Measurements from ENCODE around the gene KCNK10.

KCNK10 gene

GRCh38 chr14:88204221-88204620 is 118.8 kb downstream of the KCNK10 start:
- TF ChIP-seq CTCF (IDR thresholded peaks at IDR 0.05; ENCODE audit: insufficient read depth, low read length, poor library complexity, severe bottlenecking) (no peak), EZH2phosphoT487 (conservative IDR thresholded peaks at IDR 0.05; ENCODE audit: low read length) (no peak)
- no peaks in the 10 kb centered on the region for H3F3A ChIP-seq (ENCODE audit: insufficient read depth)
- no peaks in the 10 kb centered on the region for H3K9me3 ChIP-seq (ENCODE audit: insufficient read depth, low read length)
- H3K79me2 ChIP-seq (ENCODE audit: insufficient read depth, low read length), result no peaks in the 10 kb centered on the region
- no peak overlapping the region for H3K4me3 ChIP-seq (ENCODE audit: insufficient read depth, low read length, poor library complexity, severe bottlenecking)
- H3K4me2 ChIP-seq (ENCODE audit: low read depth, low read length, poor library complexity, severe bottlenecking), result no peak overlapping the region
- H4K20me1 ChIP-seq (ENCODE audit: low read depth, low read length), result no peaks in the 10 kb centered on the region
- no peaks in the 10 kb centered on the region for H3K27me3 ChIP-seq (ENCODE audit: low read length)
- no peak overlapping the region for H3K27ac ChIP-seq (ENCODE audit: low read depth, low read length)
- H3K9ac ChIP-seq (ENCODE audit: low read length), result no peak overlapping the region
- H2AFZ ChIP-seq (ENCODE audit: low read depth, low read length, severe bottlenecking), result no peak overlapping the region
- no peaks in the 10 kb centered on the region for H3K36me3 ChIP-seq (ENCODE audit: low read length)
- no peaks in the 10 kb centered on the region for H3K9me2 ChIP-seq (replicated peaks; ENCODE audit: insufficient read depth, low read length)

GRCh38 chr14:88203291-88203690 is 119.8 kb downstream of the KCNK10 start:
- no peak for TF ChIP-seq CTCF (IDR thresholded peaks at IDR 0.05; ENCODE audit: insufficient read depth, low read length, poor library complexity, severe bottlenecking)
- TF ChIP-seq EZH2phosphoT487 (conservative IDR thresholded peaks at IDR 0.05; ENCODE audit: low read length), result no peak
- no peaks in the 10 kb centered on the region for H3K36me3 ChIP-seq (ENCODE audit: low read length)
- no peaks in the 10 kb centered on the region for H3K9me3 ChIP-seq (ENCODE audit: insufficient read depth, low read length)
- H3K4me3 ChIP-seq (ENCODE audit: insufficient read depth, low read length, poor library complexity, severe bottlenecking), result no peak overlapping the region
- no peak overlapping the region for H3K27ac ChIP-seq (ENCODE audit: low read depth, low read length)
- H3K4me2 ChIP-seq (ENCODE audit: low read depth, low read length, poor library complexity, severe bottlenecking), result no peak overlapping the region
- no peak overlapping the region for H2AFZ ChIP-seq (ENCODE audit: low read depth, low read length, severe bottlenecking)
- no peak overlapping the region for H3K9ac ChIP-seq (ENCODE audit: low read length)
- no peaks in the 10 kb centered on the region for H3K9me2 ChIP-seq (replicated peaks; ENCODE audit: insufficient read depth, low read length)
- no peaks in the 10 kb centered on the region for H3F3A ChIP-seq (ENCODE audit: insufficient read depth)
- H4K20me1 ChIP-seq (ENCODE audit: low read depth, low read length), result no peaks in the 10 kb centered on the region
- H3K79me2 ChIP-seq (ENCODE audit: insufficient read depth, low read length), result no peaks in the 10 kb centered on the region
- no peaks in the 10 kb centered on the region for H3K27me3 ChIP-seq (ENCODE audit: low read length)

- no peak overlapping the region for H3K4me3 ChIP-seq (ENCODE audit: insufficient read depth, low read length, poor library complexity, severe bottlenecking)
- H3K9ac ChIP-seq (ENCODE audit: low read length), result no peak overlapping the region
- H3K27ac ChIP-seq (ENCODE audit: low read depth, low read length), result no peak overlapping the region
- no peaks in the 10 kb centered on the region for H3K36me3 ChIP-seq (ENCODE audit: low read length)
- H2AFZ ChIP-seq (ENCODE audit: low read depth, low read length, severe bottlenecking), result no peak overlapping the region
- no peaks in the 10 kb centered on the region for H3K9me2 ChIP-seq (replicated peaks; ENCODE audit: insufficient read depth, low read length)
- H3K27me3 ChIP-seq (ENCODE audit: low read length), result no peaks in the 10 kb centered on the region
- H3K4me2 ChIP-seq (ENCODE audit: low read depth, low read length, poor library complexity, severe bottlenecking), result no peak overlapping the region
- H3K9me3 ChIP-seq (ENCODE audit: insufficient read depth, low read length), result no peaks in the 10 kb centered on the region
- no peaks in the 10 kb centered on the region for H4K20me1 ChIP-seq (ENCODE audit: low read depth, low read length)
- no peaks in the 10 kb centered on the region for H3F3A ChIP-seq (ENCODE audit: insufficient read depth)
- TF ChIP-seq EZH2phosphoT487 (conservative IDR thresholded peaks at IDR 0.05; ENCODE audit: low read length), result no peak
- no peak for TF ChIP-seq CTCF (IDR thresholded peaks at IDR 0.05; ENCODE audit: insufficient read depth, low read length, poor library complexity, severe bottlenecking)
- H3K79me2 ChIP-seq (ENCODE audit: insufficient read depth, low read length), result no peaks in the 10 kb centered on the region
Measured at GRCh38 chr14:88202286-88202685, 120.8 kb downstream of the KCNK10 start.
